Measurements from ENCODE around the gene CDKN1B.
A peak's percentile ranks its signal among the peaks of the same experiment; 100 is the strongest.

CDKN1B gene

DNA sequence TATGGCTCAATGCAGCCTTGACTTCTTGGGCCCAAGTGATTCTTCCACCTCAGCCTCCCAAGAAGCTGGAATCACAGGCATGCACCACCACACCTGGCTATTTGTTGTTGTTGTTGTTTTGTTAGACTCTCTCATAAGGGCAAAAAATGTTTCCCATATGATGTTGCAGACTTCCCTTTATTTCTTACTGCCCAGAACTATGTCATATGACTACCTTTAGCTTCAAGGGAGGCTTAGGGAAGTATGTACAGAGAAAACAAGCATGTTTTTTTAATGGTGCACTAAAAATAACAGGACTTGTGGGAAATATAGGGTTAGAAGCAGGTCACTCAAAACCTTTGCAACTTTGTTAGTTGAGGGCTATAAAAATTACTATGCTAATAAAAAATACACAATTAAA, 16.9 kb upstream of the CDKN1B start:
- no peak for DNase-seq (ENCODE audit: low read depth, low spot score)

DNA sequence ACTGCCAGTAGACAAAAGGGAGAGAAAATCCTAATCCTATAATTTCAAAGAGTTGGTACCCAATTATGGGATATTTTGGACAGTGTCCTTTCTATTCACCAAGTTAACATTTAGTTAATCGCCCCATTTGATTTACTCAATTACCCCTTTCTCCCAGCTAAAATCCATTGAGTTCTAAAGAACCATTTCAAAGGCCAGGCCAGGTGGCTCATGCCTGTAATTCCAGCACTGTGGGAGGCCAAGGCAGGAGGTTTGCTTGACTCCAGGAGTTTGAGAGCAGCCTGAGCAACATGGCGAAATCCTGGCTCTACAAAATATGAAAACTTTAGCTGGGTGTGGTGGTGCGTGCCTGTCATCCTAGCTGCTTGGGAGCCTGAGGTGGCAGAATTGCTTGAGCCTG, 15.7 kb upstream of the CDKN1B start:
- DNase-seq (ENCODE audit: low read depth, low spot score) = no peak

DNA sequence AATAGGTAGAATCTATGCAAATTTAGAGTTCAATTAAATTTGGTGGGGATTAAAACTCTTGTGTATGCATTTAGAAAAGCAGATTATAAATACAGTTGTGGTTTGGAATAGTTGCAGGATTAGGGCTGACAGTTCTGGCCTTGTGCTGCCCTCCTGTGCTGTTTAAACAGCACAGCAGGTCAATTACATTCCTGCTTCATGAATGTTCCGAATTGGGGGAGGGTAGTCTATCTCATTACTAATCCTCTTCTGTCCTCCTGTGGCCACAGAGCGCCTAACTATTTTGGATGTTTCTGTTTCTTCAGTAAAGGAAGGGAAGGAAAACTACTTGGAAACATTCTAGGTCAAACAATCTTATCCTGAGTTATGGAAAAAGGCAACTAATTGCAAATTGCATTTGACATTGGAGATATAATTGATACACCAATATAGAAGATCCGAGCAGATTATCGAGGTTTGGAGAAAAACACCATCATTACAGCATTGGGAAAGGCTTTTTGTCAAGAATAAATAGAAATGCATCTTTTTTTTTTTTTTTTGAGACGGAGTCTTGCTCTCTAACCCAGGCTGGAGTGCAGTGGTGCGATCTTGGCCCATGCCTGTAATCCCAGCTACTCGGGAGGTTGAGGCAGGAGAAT, 12.5 kb upstream of the CDKN1B start:
- DNase-seq (ENCODE audit: low read depth, low spot score) = peak; percentile 77

DNA sequence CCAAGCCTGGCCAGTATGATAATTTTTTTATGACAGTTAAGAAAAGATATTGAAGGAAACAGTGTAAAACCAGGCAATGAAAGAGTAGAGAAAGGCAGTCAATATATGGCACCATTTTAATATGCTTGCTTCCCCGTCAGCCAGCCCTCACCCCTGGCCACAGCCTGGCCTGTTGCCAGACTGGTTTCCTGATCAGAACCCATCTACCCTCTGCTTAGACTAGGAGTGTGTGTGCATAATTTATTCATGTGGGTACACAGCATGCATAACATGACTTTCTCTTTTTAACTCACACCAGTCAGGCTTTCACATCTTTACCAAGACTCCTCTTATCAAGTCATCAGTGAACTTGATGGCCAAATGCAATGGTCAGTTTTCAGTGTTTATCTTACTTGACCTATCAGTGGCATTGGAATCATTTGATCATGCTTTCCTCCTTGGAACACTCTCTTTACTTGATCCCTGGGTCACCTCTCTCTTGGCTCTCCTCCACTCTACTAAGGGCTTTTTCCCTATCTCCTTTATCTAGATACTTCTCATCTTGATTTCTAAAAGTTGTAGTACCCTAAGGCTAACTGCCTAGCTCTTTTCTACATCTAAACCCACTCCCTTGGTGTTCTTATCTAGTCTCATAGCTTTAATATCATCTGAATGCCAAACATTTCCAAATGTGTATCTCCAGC, 11.2 kb upstream of the CDKN1B start:
- DNase-seq (ENCODE audit: low read depth, low spot score) = no peak

DNA sequence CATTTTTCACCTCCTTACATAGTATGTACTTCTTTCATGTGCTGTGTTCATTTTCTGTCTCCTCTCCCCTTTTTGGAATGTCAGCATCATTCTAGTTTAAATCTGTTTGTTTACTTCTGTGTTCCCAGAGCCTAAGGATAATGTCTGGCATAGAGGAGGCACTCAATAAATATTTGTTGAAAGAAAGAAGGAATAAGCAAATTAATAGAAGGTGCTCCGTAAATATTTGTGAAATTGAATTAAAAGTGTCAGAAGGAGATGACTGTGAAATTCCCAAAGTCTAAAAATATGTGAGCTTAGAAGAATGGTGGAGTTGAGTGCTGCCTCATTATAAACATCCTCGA, 3.3 kb upstream of the CDKN1B start:
- DNase-seq (ENCODE audit: low read depth, low spot score) = no peak

DNA sequence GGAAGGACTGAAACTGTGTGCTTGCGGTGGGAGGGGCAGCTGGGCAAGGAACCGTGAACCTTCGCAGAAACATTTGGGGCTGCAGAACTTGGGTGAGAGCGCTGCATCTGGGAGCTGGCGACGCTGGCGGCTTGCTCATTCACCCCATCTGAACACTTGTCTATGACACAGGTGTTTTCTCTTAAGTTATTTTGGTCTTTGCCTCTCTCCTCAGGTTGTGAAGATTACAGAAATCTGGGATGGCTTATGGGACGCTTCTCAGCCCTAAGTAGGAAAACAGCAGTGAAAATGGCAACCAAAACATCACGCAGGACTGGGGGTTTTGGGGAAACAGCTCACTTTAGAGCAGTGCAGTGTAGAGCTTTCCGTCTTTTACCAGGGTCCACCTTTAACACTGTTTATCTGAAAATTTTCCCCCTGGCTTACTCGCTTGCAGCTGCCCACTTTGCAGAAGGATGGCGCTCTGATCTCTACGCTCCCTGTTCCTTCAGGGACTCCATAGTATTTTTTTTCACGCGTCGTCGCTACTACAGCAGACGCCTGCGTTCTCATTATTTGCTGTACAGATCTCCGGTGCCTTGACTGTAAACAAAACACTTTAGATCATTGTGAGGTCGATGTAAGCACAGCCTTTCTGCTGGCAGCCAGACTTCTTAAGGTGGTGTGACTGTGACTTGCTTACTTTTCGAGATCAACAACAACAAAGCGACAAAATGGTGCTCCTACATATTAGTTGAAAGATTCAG, 2.7 kb upstream of the CDKN1B start:
- no peak for DNase-seq (ENCODE audit: low read depth, low spot score)

DNA sequence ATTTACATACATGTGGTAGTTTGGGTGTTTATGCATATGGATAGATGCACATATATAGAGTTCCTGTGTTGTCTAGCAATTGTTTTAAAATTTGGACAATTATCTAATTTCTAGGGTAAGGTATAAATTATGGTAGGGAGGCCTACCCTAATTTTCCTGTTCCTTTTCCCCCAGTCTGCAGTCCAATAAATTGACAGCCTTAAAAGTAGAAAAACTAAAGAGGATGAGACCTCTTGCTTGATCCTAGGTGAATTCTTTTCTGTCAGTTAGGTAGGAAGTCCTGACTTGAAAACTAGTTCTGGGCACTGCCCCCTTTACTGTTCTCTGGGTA, 2.1 kb upstream of the CDKN1B start:
- DNase-seq (ENCODE audit: low read depth, low spot score) = no peak

DNA sequence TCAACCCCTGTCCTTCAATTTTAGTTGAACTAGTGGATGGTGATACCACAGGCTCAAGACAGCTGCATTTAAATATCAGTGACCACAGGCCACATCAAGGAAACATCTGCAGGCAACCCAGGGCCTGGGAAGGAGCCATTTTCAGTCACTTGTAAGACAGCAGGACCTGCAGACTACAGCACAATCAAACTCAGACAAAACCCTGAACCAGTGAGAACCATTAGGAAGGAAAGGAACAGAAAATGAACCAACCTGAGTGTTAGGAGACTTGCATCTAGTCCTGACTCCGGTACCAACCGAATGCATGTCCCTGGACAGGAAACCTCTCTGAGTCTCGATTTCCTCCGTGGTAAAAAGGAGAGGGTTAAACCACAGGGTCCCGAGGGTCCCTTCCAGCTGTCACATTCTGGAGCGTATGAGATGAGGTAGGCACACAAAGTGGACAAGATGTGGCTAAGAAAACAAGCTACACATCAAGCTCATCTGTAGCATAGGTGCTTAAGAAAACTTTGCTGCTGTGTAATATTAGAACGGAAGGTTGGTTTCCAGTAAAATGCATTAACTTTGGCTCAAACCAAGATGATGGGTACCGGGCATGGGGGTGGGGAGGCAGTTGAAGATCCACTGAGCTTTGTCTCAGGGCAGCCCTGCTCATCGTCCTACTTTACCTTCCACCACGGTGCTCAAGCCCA, 1.6 kb upstream of the CDKN1B start:
- no peak for DNase-seq (ENCODE audit: low read depth, low spot score)

DNA sequence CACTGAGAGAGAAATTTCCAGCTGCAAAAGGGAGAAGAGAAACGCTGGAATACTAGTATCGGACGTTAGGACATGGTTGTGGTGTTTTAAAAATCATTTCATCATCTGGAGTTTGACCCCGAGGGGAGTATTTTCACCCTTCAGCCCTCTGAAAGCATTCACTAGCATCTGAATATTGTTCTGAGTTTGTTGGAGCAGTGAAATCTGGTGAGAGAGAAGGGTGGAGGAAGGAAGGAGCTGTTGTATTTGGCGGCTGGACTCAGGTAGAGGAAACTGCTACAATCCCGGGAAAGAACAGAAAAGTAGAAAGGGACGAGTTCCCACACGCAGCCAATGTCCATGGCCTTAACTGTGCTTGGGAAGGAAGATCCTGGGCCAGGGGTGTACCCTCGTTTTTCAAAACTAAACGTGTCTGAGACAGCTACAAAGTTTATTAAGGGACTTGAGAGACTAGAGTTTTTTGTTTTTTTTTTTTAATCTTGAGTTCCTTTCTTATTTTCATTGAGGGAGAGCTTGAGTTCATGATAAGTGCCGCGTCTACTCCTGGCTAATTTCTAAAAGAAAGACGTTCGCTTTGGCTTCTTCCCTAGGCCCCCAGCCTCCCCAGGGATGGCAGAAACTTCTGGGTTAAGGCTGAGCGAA, 896 bp upstream of the CDKN1B start:
- no peak for DNase-seq (ENCODE audit: low read depth, low spot score)

DNA sequence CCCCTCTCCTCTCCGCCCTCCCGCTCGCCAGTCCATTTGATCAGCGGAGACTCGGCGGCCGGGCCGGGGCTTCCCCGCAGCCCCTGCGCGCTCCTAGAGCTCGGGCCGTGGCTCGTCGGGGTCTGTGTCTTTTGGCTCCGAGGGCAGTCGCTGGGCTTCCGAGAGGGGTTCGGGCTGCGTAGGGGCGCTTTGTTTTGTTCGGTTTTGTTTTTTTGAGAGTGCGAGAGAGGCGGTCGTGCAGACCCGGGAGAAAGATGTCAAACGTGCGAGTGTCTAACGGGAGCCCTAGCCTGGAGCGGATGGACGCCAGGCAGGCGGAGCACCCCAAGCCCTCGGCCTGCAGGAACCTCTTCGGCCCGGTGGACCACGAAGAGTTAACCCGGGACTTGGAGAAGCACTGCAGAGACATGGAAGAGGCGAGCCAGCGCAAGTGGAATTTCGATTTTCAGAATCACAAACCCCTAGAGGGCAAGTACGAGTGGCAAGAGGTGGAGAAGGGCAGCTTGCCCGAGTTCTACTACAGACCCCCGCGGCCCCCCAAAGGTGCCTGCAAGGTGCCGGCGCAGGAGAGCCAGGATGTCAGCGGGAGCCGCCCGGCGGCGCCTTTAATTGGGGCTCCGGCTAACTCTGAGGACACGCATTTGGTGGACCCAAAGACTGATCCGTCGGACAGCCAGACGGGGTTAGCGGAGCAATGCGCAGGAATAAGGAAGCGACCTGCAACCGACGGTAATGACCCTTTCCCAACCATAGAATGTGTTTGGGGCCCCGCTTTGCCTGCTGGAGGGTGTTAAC, 615 bp downstream of the CDKN1B start:
- DNase-seq (ENCODE audit: low read depth, low spot score) = no peak

DNA sequence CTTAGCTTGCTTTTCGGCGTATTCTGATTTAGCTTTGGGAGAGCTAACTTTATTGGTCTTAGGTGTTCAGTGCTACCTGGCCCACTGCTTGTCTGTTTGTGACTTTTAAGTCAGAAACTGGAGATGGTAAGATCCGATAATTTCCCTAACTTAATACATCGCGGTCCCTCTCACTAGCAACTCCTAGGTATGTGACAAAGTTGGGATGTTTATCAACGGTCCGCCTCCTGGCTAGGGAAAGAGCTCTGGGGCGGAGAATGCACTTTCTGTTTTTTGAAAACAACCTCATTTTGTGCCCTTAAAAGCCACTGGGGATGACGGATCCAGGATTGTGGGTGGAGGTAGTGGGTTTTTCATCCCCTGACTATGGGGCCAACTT, 1.2 kb downstream of the CDKN1B start:
- no peak for DNase-seq (ENCODE audit: low read depth, low spot score)

DNA sequence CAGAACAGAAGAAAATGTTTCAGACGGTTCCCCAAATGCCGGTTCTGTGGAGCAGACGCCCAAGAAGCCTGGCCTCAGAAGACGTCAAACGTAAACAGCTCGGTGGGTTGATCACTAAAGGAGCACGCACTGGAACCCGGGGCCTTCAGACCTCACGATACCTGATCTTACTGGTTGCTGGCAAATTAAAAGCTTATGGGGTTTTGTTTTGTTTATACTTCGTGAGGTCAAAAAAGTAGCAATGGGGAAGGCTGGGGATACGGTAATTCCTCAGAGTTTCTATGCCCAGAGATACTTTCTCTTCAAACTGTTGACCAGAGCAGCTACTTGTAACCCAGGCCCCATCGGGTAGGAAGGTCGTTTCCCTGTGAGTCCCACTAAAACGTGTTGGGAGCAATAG, 1.7 kb downstream of the CDKN1B start:
- DNase-seq (ENCODE audit: low read depth, low spot score) = no peak

DNA sequence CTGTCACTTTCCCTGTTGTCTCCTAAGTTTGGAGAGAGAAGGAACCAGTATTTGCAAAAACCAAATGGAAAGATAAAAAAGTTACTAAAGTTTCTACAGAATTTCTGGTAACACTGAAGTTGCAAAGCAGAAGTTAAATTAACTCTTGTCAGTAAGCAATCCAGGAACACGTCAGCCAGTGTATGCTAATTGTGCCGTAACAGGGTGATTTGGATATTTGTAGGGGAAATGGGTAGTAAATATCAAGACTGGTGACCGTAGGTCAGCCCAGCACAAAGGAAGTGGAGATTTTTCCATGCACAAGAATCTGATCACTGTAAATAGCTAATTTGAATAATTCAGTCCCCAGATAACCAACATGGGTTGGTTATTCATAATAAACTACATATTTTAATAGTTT, 2.3 kb downstream of the CDKN1B start:
- DNase-seq (ENCODE audit: low read depth, low spot score) = no peak

DNA sequence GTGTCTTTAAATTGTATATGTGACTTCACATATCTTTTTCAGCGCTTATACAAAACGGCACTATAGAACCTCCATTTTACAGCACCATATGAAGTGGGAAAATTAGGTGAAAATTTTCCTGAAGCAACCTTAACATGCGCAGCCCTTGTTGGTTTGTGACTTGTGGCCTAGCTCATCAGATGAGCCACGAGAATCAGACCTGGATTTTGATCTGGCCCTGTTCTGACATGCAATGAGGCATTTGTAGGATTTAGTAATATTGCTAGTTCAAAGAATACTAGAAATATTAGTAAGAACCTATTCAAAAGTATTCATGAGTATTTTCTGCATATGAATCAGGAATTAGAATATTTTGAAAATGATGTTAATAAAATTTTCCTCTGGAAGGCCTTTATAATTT, 2.9 kb downstream of the CDKN1B start:
- DNase-seq (ENCODE audit: low read depth, low spot score) = no peak

DNA sequence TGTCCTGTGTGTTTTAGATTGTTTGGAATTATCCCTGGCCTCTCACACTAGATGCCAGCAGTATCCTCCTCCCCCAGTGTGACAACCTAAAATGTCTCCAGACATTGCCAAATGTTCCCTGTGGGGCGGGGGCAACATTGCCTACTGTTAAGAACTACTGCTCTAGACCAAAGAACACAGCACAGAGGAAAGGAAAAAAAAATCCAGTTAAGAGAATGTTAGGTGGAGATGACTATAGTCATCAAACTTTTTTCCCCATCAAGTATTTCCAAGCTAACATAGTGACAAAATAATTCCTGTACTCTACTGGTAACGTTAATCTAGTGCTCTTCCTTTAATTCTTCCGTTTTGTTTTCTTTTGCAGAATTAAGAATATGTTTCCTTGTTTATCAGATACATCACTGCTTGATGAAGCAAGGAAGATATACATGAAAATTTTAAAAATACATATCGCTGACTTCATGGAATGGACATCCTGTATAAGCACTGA, 3.5 kb downstream of the CDKN1B start:
- no peak for DNase-seq (ENCODE audit: low read depth, low spot score)

DNA sequence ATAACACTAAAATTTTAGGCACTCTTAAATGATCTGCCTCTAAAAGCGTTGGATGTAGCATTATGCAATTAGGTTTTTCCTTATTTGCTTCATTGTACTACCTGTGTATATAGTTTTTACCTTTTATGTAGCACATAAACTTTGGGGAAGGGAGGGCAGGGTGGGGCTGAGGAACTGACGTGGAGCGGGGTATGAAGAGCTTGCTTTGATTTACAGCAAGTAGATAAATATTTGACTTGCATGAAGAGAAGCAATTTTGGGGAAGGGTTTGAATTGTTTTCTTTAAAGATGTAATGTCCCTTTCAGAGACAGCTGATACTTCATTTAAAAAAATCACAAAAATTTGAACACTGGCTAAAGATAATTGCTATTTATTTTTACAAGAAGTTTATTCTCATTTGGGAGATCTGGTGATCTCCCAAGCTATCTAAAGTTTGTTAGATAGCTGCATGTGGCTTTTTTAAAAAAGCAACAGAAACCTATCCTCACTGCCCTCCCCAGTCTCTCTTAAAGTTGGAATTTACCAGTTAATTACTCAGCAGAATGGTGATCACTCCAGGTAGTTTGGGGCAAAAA, 4.1 kb downstream of the CDKN1B start:
- DNase-seq (ENCODE audit: low read depth, low spot score) = no peak

DNA sequence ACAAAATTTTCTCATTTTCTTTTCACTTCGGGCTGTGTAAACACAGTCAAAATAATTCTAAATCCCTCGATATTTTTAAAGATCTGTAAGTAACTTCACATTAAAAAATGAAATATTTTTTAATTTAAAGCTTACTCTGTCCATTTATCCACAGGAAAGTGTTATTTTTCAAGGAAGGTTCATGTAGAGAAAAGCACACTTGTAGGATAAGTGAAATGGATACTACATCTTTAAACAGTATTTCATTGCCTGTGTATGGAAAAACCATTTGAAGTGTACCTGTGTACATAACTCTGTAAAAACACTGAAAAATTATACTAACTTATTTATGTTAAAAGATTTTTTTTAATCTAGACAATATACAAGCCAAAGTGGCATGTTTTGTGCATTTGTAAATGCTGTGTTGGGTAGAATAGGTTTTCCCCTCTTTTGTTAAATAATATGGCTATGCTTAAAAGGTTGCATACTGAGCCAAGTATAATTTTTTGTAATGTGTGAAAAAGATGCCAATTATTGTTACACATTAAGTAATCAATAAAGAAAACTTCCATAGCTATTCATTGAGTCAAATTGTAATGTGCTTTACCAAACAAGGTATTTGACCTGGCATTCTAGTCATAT, 4.8 kb downstream of the CDKN1B start:
- no peak for DNase-seq (ENCODE audit: low read depth, low spot score)

DNA sequence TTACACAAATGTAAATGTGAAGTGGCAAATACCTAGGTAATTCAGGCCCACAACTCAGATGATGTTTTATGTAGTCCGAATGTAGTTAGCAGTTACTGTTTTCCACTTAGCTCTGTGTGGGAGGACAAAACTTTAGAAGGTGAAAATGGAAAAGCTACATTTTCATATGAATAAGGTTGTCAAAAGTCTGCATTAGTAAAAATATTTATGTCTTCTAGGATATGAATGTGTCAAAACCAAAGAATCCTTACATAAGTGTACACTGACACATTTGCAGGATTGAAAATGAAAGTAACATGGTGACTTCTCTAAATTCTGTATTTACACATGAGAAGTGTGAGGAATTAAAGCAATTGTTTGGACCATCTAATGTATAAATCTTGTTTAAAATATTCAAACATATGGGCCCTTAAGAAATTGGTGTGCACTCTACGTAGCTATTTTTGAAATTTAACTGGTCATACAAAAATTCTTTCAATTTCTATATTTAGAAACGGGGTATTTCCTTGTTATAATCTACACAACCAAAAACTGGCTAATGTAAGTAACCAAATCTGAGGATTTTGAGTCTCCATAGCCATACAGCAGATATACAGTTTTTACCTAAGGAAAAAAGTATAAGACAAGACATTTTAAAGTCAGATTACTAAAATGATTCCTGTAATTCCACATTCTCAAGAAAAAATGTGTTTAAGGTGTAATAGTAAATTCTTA, 5.4 kb downstream of the CDKN1B start:
- no peak for DNase-seq (ENCODE audit: low read depth, low spot score)

DNA sequence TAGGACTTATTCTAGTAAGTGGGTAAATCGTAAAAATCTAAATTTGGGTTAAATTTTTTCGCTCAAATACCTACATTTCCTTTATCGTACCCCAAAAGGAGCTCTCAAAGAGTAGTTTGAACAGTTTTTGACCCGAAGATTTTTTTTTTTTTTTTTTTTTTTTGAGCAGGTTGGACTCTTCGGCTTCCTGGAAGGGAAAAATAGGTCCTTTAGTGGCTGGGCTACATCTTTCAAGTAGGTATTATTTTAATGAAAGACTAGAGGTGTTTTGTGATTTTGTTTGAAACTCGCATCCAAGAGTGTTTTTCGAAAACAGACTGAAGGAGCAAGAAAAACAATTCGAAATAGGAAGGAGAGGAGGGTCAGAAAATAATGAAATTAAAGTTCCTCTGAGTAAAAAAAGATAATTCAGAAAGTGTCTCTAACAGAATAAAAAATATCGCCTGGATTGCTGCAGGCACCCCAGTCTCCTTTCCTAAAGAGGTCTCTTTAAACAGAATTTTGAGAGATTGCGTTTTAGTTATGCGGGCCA, 6.0 kb downstream of the CDKN1B start:
- DNase-seq (ENCODE audit: low read depth, low spot score) = no peak
